ENCODE results near the gene KRT17.

- TF ChIP-seq CREB1 (IDR thresholded peaks at IDR 0.05; ENCODE audit: low read depth) (no peak), FOS (IDR thresholded peaks at IDR 0.05; ENCODE audit: borderline replicate concordance, extremely low read depth, insufficient read length) (no peak), ZBTB40 (IDR thresholded peaks at IDR 0.05; ENCODE audit: borderline replicate concordance) (no peak), POLR2AphosphoS5 (IDR thresholded peaks at IDR 0.05; ENCODE audit: low read length) (no peak), EP300 (IDR thresholded peaks at IDR 0.05; ENCODE audit: borderline replicate concordance in 1 of 2, control insufficient read depth in 1 of 2, low read depth in 2 of 2, low read length in 2 of 2) (no peak), BHLHE40 (IDR thresholded peaks at IDR 0.05; ENCODE audit: borderline replicate concordance in 1 of 2, low read depth in 2 of 2, low read length in 1 of 2) (no peak), ELK1 (IDR thresholded peaks at IDR 0.05; ENCODE audit: low read depth, low read length) (no peak), NRF1 (conservative IDR thresholded peaks at IDR 0.05; ENCODE audit: low read depth, low read length) (no peak), CTCF (IDR thresholded peaks at IDR 0.05 in 2 of 3, conservative IDR thresholded peaks at IDR 0.05 in 1 of 3; ENCODE audit: control insufficient read depth in 2 of 3, extremely low read depth in 1 of 3, insufficient read depth in 1 of 3, low read depth in 3 of 3, low read length in 3 of 3) (no peak), ESRRA (IDR thresholded peaks at IDR 0.05; ENCODE audit: low read length) (no peak), CREM (IDR thresholded peaks at IDR 0.05; ENCODE audit: low read depth) (no peak), SPI1 (IDR thresholded peaks at IDR 0.05; ENCODE audit: borderline replicate concordance, insufficient read depth, low read depth, low read length) (no peak), SUZ12 (IDR thresholded peaks at IDR 0.05; ENCODE audit: unreplicated experiment) (no peak)
These were observed 25.6 kb upstream of the KRT17 start for GRCh38 chr17:41649923-41650519.
